ENCODE results near the gene CYLD. TPM values are rescaled to one million over a fixed set of nuclear protein-coding genes. Genes with fewer than 3 reads are reported as not detected.

CYLD gene
- total RNA-seq, 1 experiment from 2014 or later = 11.9 TPM

DNA sequence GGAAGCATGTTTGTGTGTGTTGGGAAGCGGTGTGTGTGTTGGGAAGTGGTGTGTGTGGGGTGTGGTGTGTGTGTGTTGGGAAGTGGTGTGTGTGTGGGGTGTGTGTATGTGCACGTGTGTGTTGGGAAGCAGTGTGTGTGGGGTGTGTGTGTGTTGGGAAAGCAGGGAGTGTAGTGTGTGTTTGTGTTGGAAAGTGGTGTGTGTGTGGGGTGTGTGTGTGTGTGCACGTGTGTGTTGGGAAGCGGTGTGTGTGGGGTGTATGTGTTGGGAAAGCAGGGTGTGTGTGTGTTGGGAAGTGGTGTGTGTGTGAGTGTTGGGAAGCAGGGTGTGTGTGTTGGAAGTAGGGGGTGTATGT is 49.3 kb upstream of the CYLD start:
- no TSS peak for BruUV-seq (replicated peaks)
- CTCF ChIA-PET = no interaction called here

More for the DNA sequence above, 49.3 kb upstream of the CYLD start:
- POLR2A ChIA-PET = no interaction called here
- Histone ChIP-seq H3K27me3 (ENCODE audit: insufficient read depth, low read length) (no peaks in the 10 kb centered on the region), H3K79me2 (ENCODE audit: insufficient read depth, low read length) (no peaks in the 10 kb centered on the region), H4K20me1 (ENCODE audit: insufficient read depth) (no peaks in the 10 kb centered on the region), H3K36me3 (ENCODE audit: control insufficient read depth in 1 of 2, insufficient read depth in 2 of 2, low read length in 2 of 2) (no peaks in the 10 kb centered on the region), H3K27ac (ENCODE audit: low read depth, low read length) (no peak overlapping the region), H3K4me3 (replicated peaks in 1 of 2; ENCODE audit: low read depth in 1 of 2, low read length in 2 of 2) (peak overlapping the region in 1 of 2 experiments; percentile 76; a peak in 1 of 4 replicates), H2AFZ (ENCODE audit: low read depth, low read length, poor library complexity, severe bottlenecking) (peak overlapping the region; percentile 26), H3K4me1 (ENCODE audit: control insufficient read depth in 1 of 2, insufficient read depth in 2 of 2, low read length in 2 of 2) (peaks cover 18 to 34% of the 10 kb centered on the region in 2 experiments), H3K9me2 (ENCODE audit: insufficient read depth) (no peaks in the 10 kb centered on the region), H3K9ac (ENCODE audit: low read length) (no peak overlapping the region), H3K4me2 (ENCODE audit: low read length) (peak overlapping the region; percentile 95), H3K9me3 (ENCODE audit: control insufficient read depth in 1 of 2, insufficient read depth in 1 of 2, low read depth in 1 of 2, low read length in 2 of 2) (no peaks in the 10 kb centered on the region)
- intact Hi-C loops (cut with micrococcal nuclease) = no loop called here
- RAD21 ChIA-PET (ENCODE audit: low non-redundant PET in 1 of 2, low total read pairs in 2 of 2, uncharacterized antibody in 2 of 2, unreplicated experiment in 2 of 2) = no interaction called here
- ATAC-seq (no peak), DNase-seq (ENCODE audit: low read depth, low spot score) (no peak)
- TF ChIP-seq, protein P1, sequence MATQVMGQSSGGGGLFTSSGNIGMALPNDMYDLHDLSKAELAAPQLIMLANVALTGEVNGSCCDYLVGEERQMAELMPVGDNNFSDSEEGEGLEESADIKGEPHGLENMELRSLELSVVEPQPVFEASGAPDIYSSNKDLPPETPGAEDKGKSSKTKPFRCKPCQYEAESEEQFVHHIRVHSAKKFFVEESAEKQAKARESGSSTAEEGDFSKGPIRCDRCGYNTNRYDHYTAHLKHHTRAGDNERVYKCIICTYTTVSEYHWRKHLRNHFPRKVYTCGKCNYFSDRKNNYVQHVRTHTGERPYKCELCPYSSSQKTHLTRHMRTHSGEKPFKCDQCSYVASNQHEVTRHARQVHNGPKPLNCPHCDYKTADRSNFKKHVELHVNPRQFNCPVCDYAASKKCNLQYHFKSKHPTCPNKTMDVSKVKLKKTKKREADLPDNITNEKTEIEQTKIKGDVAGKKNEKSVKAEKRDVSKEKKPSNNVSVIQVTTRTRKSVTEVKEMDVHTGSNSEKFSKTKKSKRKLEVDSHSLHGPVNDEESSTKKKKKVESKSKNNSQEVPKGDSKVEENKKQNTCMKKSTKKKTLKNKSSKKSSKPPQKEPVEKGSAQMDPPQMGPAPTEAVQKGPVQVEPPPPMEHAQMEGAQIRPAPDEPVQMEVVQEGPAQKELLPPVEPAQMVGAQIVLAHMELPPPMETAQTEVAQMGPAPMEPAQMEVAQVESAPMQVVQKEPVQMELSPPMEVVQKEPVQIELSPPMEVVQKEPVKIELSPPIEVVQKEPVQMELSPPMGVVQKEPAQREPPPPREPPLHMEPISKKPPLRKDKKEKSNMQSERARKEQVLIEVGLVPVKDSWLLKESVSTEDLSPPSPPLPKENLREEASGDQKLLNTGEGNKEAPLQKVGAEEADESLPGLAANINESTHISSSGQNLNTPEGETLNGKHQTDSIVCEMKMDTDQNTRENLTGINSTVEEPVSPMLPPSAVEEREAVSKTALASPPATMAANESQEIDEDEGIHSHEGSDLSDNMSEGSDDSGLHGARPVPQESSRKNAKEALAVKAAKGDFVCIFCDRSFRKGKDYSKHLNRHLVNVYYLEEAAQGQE (IDR thresholded peaks at IDR 0.05; ENCODE audit: low read depth) = no peak
- TF ChIP-seq TCF7L2 (IDR thresholded peaks at IDR 0.05; ENCODE audit: borderline replicate concordance, extremely low read depth, insufficient read depth, insufficient read length) = no peak
- no peak for TF ChIP-seq POLR2A (IDR thresholded peaks at IDR 0.05; ENCODE audit: borderline replicate concordance, extremely low read depth, insufficient read depth, insufficient read length)
- no peak for TF ChIP-seq SP1 (IDR thresholded peaks at IDR 0.05; ENCODE audit: low read depth)
- TF ChIP-seq EGR1 (IDR thresholded peaks at IDR 0.05; ENCODE audit: low read depth) = no peak
- TF ChIP-seq, protein P2, sequence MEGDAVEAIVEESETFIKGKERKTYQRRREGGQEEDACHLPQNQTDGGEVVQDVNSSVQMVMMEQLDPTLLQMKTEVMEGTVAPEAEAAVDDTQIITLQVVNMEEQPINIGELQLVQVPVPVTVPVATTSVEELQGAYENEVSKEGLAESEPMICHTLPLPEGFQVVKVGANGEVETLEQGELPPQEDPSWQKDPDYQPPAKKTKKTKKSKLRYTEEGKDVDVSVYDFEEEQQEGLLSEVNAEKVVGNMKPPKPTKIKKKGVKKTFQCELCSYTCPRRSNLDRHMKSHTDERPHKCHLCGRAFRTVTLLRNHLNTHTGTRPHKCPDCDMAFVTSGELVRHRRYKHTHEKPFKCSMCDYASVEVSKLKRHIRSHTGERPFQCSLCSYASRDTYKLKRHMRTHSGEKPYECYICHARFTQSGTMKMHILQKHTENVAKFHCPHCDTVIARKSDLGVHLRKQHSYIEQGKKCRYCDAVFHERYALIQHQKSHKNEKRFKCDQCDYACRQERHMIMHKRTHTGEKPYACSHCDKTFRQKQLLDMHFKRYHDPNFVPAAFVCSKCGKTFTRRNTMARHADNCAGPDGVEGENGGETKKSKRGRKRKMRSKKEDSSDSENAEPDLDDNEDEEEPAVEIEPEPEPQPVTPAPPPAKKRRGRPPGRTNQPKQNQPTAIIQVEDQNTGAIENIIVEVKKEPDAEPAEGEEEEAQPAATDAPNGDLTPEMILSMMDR (IDR thresholded peaks at IDR 0.05 in 2 of 3, conservative IDR thresholded peaks at IDR 0.05 in 1 of 3; ENCODE audit: borderline replicate concordance in 1 of 3, insufficient read depth in 1 of 3, low read depth in 2 of 3, low read length in 2 of 3) = no peak
- TF ChIP-seq EZH2phosphoT487 (IDR thresholded peaks at IDR 0.05; ENCODE audit: borderline replicate concordance) = no peak
- TF ChIP-seq CBX3 (IDR thresholded peaks at IDR 0.05; ENCODE audit: low read depth) = no peak
- no peak for TF ChIP-seq ZFX (IDR thresholded peaks at IDR 0.05)
- TF ChIP-seq RAD21 (IDR thresholded peaks at IDR 0.05; ENCODE audit: low read depth) = no peak
- no peak for TF ChIP-seq SRF (IDR thresholded peaks at IDR 0.05; ENCODE audit: low read depth)
- no peak for TF ChIP-seq JUND (IDR thresholded peaks at IDR 0.05)
- TF ChIP-seq ATF3 (IDR thresholded peaks at IDR 0.05) = no peak
- TF ChIP-seq CEBPB (IDR thresholded peaks at IDR 0.05; ENCODE audit: low read depth) = no peak
- no peak for TF ChIP-seq FOSL1 (IDR thresholded peaks at IDR 0.05; ENCODE audit: low read depth)
- TF ChIP-seq, protein P3, sequence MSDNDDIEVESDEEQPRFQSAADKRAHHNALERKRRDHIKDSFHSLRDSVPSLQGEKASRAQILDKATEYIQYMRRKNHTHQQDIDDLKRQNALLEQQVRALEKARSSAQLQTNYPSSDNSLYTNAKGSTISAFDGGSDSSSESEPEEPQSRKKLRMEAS (IDR thresholded peaks at IDR 0.05) = no peak
